Activated CD8-positive, alpha-beta memory T cell treated with anti-CD3 and anti-CD28 coated beads for 36 hours (primary cell): ENCODE results near the gene LRRK1. TPM values are rescaled to one million over a fixed set of nuclear protein-coding genes. Genes with fewer than 3 reads are reported as not detected.

Experiments
- CTCF ChIA-PET: fragments of 350-600 bp; sonication (Branson Sonifier 250); formaldehyde crosslinking; loops from one replicate; lab custom pipeline; 2021; ENCODE audit warnings: antibody characterized with exemption; lab: Charles Lee
- POLR2A ChIA-PET: fragments of 350-600 bp; sonication (Branson Sonifier 250); formaldehyde crosslinking; loops from one replicate; lab custom pipeline; 2021; ENCODE audit warnings: antibody characterized with exemption; lab: Charles Lee
- total RNA-seq, 2 experiments: library from RNA; stranded (reverse); gene quantifications; one replicate each; pipeline ENCODE4 v1.2.3, GENCODE V29; 2021

The LRRK1 gene
- total RNA-seq, 2 experiments from 2014 or later, result 0.44 to 0.57 TPM

GRCh38 chr15:100902436-100903167, 16.6 kb upstream of the LRRK1 start:
- CTCF ChIA-PET, result no interaction called here
- POLR2A ChIA-PET, result no interaction called here

- CTCF ChIA-PET, result no interaction called here
- POLR2A ChIA-PET, result no interaction called here
Measured at GRCh38 chr15:100903168-100903554, 16.0 kb upstream of the LRRK1 start.

- ChIA-PET CTCF (interaction anchor here (0.7 kb wide), 1 partner anchor 110 kb away, joined by 3 read pairs; no protein-coding TSS in a partner anchor), POLR2A (no interaction called here)
Measured at GRCh38 chr15:100905850-100906249, 13.3 kb upstream of the LRRK1 start.

- POLR2A ChIA-PET, result no interaction called here
- CTCF ChIA-PET, result interaction anchor here (1.5 kb wide), 1 partner anchor 9 kb away, joined by 3 read pairs; no protein-coding TSS in a partner anchor
Measured at GRCh38 chr15:100908466-100908865, 10.7 kb upstream of the LRRK1 start.

GRCh38 chr15:100909565-100909964, 9.6 kb upstream of the LRRK1 start:
- CTCF ChIA-PET, result no interaction called here
- POLR2A ChIA-PET, result no interaction called here

- CTCF ChIA-PET, result no interaction called here
- POLR2A ChIA-PET, result no interaction called here
Measured at GRCh38 chr15:100909989-100910955, 8.9 kb upstream of the LRRK1 start.

GRCh38 chr15:100911086-100911485, 8.1 kb upstream of the LRRK1 start:
- ChIA-PET CTCF (no interaction called here), POLR2A (no interaction called here)

- CTCF ChIA-PET, result interaction anchor here (2.8 kb wide), 1 partner anchor 94 kb away, joined by 8 read pairs; no protein-coding TSS in a partner anchor
- POLR2A ChIA-PET, result no interaction called here
Measured at GRCh38 chr15:100913961-100914360, 5.2 kb upstream of the LRRK1 start.

- ChIA-PET CTCF (interaction anchor here (1.6 kb wide), 1 partner anchor 93 kb away, joined by 6 read pairs; no protein-coding TSS in a partner anchor), POLR2A (no interaction called here)
Measured at GRCh38 chr15:100914876-100915275, 4.3 kb upstream of the LRRK1 start.

- CTCF ChIA-PET, result interaction anchor here (0.7 to 8.4 kb wide), 10 partner anchors 10 to 227 kb away, joined by 3 to 112 read pairs (median 3); no protein-coding TSS in a partner anchor
- POLR2A ChIA-PET, result interaction anchor here (0.5 kb wide), 1 partner anchor 90 kb away, joined by 8 read pairs; no protein-coding TSS in a partner anchor
Measured at GRCh38 chr15:100918034-100918689, 995 bp upstream of the LRRK1 start.

GRCh38 chr15:100919481-100920405, 586 bp downstream of the LRRK1 start:
- CTCF ChIA-PET, result interaction anchor here (8.4 kb wide), 1 partner anchor 89 kb away, joined by 112 read pairs; no protein-coding TSS in a partner anchor
- POLR2A ChIA-PET, result no interaction called here

GRCh38 chr15:100920516-100921135, 1.5 kb downstream of the LRRK1 start:
- ChIA-PET CTCF (interaction anchor here (8.4 kb wide), 1 partner anchor 88 kb away, joined by 112 read pairs; no protein-coding TSS in a partner anchor), POLR2A (no interaction called here)

GRCh38 chr15:100922192-100923040, 3.3 kb downstream of the LRRK1 start:
- ChIA-PET CTCF (interaction anchor here (8.4 kb wide), 1 partner anchor 86 kb away, joined by 112 read pairs; no protein-coding TSS in a partner anchor), POLR2A (no interaction called here)

GRCh38 chr15:100923076-100923475, 3.9 kb downstream of the LRRK1 start:
- ChIA-PET CTCF (interaction anchor here (8.4 kb wide), 1 partner anchor 85 kb away, joined by 112 read pairs; no protein-coding TSS in a partner anchor), POLR2A (no interaction called here)

GRCh38 chr15:100923902-100924301, 4.7 kb downstream of the LRRK1 start:
- ChIA-PET CTCF (interaction anchor here (8.4 kb wide), 1 partner anchor 85 kb away, joined by 112 read pairs; no protein-coding TSS in a partner anchor), POLR2A (no interaction called here)

- POLR2A ChIA-PET, result no interaction called here
- CTCF ChIA-PET, result interaction anchor here (8.4 kb wide), 1 partner anchor 84 kb away, joined by 112 read pairs; no protein-coding TSS in a partner anchor
Measured at GRCh38 chr15:100924436-100924835, 5.3 kb downstream of the LRRK1 start.
